HepG2 (cell line): Measurements from ENCODE around the gene CDK9. TPM values are rescaled to one million over a fixed set of nuclear protein-coding genes. Genes with fewer than 3 reads are reported as not detected.

Experiments
- CBX1 ChIP-seq: IDR thresholded peaks from one replicate; pipeline ENCODE4 v1.6.1; 2016; ENCODE audit warnings: antibody characterized with exemption, low read depth
- CENPX ChIP-seq: sonication (generic); formaldehyde crosslinking; IDR thresholded peaks from 2 replicates; pipeline ENCODE4 v1.9.0; 2021; ENCODE audit warnings: mild to moderate bottlenecking, missing genetic modification reagents, moderate library complexity
- GABPB1 ChIP-seq: IDR thresholded peaks from 2 replicates; pipeline ENCODE4 v1.6.1; 2016; ENCODE audit warnings: mild to moderate bottlenecking, missing genetic modification reagents, moderate library complexity, missing compliant biosample characterization
- GRHL1 ChIP-seq: sonication (generic); formaldehyde crosslinking; conservative IDR thresholded peaks from 2 replicates; pipeline ENCODE4 v1.8.0; 2022; ENCODE audit warnings: missing genetic modification reagents
- HDAC1 ChIP-seq: sonication (generic); formaldehyde crosslinking; IDR thresholded peaks from 2 replicates; pipeline ENCODE4 v1.5.1; 2020; ENCODE audit warnings: mild to moderate bottlenecking, missing genetic modification reagents
- IRF2 ChIP-seq: IDR thresholded peaks from 2 replicates; pipeline ENCODE4 v1.6.1; 2018; ENCODE audit warnings: missing genetic modification reagents, missing compliant biosample characterization
- MEIS1 ChIP-seq: sonication (generic); formaldehyde crosslinking; IDR thresholded peaks from 2 replicates; pipeline ENCODE4 v1.9.0; 2021; ENCODE audit warnings: mild to moderate bottlenecking, missing genetic modification reagents, moderate library complexity, borderline replicate concordance
- MXI1 ChIP-seq: IDR thresholded peaks from 3 replicates; pipeline ENCODE4 v1.6.1; 2012; ENCODE audit warnings: low read depth, low read length, inconsistent platforms, borderline replicate concordance
- PATZ1 ChIP-seq: sonication (generic); formaldehyde crosslinking; IDR thresholded peaks from 2 replicates; pipeline ENCODE4 v1.4.0; 2020; ENCODE audit warnings: missing genetic modification reagents
- POGZ ChIP-seq: sonication (generic); formaldehyde crosslinking; IDR thresholded peaks from 2 replicates; pipeline ENCODE4 v1.4.0; 2020; ENCODE audit warnings: mild to moderate bottlenecking, missing genetic modification reagents
- POLR2AphosphoS5 ChIP-seq: IDR thresholded peaks from 2 replicates; pipeline ENCODE4 v1.6.1; 2012; ENCODE audit warnings: low read depth, low read length
- SAFB2 ChIP-seq: sonication (generic); formaldehyde crosslinking; IDR thresholded peaks from 2 replicates; pipeline ENCODE4 v1.5.1; 2020; ENCODE audit warnings: missing genetic modification reagents, low read depth, mild to moderate bottlenecking, borderline replicate concordance
- XBP1 ChIP-seq: sonication (generic); formaldehyde crosslinking; IDR thresholded peaks from 2 replicates; pipeline ENCODE4 v1.5.0; 2020; ENCODE audit warnings: missing genetic modification reagents
- XRCC5 ChIP-seq: fragments of 200-400 bp; formaldehyde crosslinking; optimal IDR thresholded peaks from 2 replicates; pipeline ENCODE3; 2017; ENCODE audit warnings: mild to moderate bottlenecking, low read length
- ZBTB7B ChIP-seq: sonication (generic); formaldehyde crosslinking; IDR thresholded peaks from 2 replicates; pipeline ENCODE4 v1.4.0; 2020; ENCODE audit warnings: missing genetic modification reagents
- ZFP36L2 ChIP-seq: sonication (generic); formaldehyde crosslinking; IDR thresholded peaks from 2 replicates; pipeline ENCODE4 v1.4.0; 2020; ENCODE audit warnings: missing genetic modification reagents
- ZFY ChIP-seq: sonication (generic); formaldehyde crosslinking; IDR thresholded peaks from 2 replicates; pipeline ENCODE4 v1.4.0; 2020; ENCODE audit warnings: missing genetic modification reagents
- ZKSCAN1 ChIP-seq: fragments of 150-350 bp; IDR thresholded peaks from 2 replicates; pipeline ENCODE4 v1.6.1; 2014; ENCODE audit warnings: low read length
- ZNF24 ChIP-seq: fragments of 450-650 bp; IDR thresholded peaks from 2 replicates; pipeline ENCODE4 v1.6.1; 2017; ENCODE audit warnings: antibody characterized with exemption, mild to moderate bottlenecking
- ZNF3 ChIP-seq: IDR thresholded peaks from 2 replicates; pipeline ENCODE4 v1.7.0; 2017; ENCODE audit warnings: inconsistent platforms
- ZNF343 ChIP-seq: sonication (generic); formaldehyde crosslinking; IDR thresholded peaks from 2 replicates; pipeline ENCODE4 v1.4.0; 2020; ENCODE audit warnings: mild to moderate bottlenecking, missing genetic modification reagents
- ZNF530 ChIP-seq: sonication (generic); formaldehyde crosslinking; IDR thresholded peaks from 2 replicates; pipeline ENCODE4 v1.5.0; 2020; ENCODE audit warnings: low read depth, mild to moderate bottlenecking, missing genetic modification reagents
- ZNF546 ChIP-seq: sonication (generic); formaldehyde crosslinking; conservative IDR thresholded peaks from 2 replicates; pipeline ENCODE4 v1.8.1; 2023; ENCODE audit warnings: mild to moderate bottlenecking, missing genetic modification reagents
- ZNF703 ChIP-seq: sonication (generic); formaldehyde crosslinking; IDR thresholded peaks from 2 replicates; pipeline ENCODE4 v1.5.1; 2020; ENCODE audit warnings: missing genetic modification reagents, mild to moderate bottlenecking, moderate library complexity, borderline replicate concordance
- ZNF777 ChIP-seq: sonication (generic); formaldehyde crosslinking; IDR thresholded peaks from 2 replicates; pipeline ENCODE4 v1.4.0; 2020; ENCODE audit warnings: missing genetic modification reagents
- ZNF841 ChIP-seq: sonication (generic); formaldehyde crosslinking; IDR thresholded peaks from 2 replicates; pipeline ENCODE4 v1.8.1; 2023; ENCODE audit warnings: missing genetic modification reagents, borderline replicate concordance
- ZSCAN31 ChIP-seq: sonication (generic); formaldehyde crosslinking; IDR thresholded peaks from 2 replicates; pipeline ENCODE4 v1.5.0; 2020; ENCODE audit warnings: low read depth, mild to moderate bottlenecking, missing genetic modification reagents
- ZZZ3 ChIP-seq: sonication (generic); formaldehyde crosslinking; IDR thresholded peaks from 2 replicates; pipeline ENCODE4 v1.4.0; 2020; ENCODE audit warnings: missing genetic modification reagents, mild to moderate bottlenecking, borderline replicate concordance
- polyA plus RNA-seq, 8 experiments: library from polyadenylated mRNA; depleted of rRNA in 3 of 8; stranded (reverse) in 7 of 8; unstranded in 1 of 8; fragments of >200 nt; fragmentation: Illumina TruSeq in 4 of 8; extraction: Trizol in 4 of 8; gene quantifications; 2 replicates each; pipeline versions ENCODE4 v1.2.1 to v1.2.3, GENCODE V29; 2011 to 2016; ENCODE audit warnings: low read depth in 4 of 8, missing spikeins in 1 of 8, mixed read lengths in 1 of 8; ENCODE audit not compliant: insufficient read depth in 1 of 8
- total RNA-seq, 5 experiments: library from RNA; depleted of rRNA; stranded (reverse); fragments of >200 nt; fragmentation: Illumina TruSeq; extraction: Trizol; gene quantifications; 2 replicates each; pipeline ENCODE4 v1.2.3, GENCODE V29; 2016; ENCODE audit warnings: low read depth in 1 of 5

The CDK9 gene
- total and polyA plus RNA-seq, 2 of the 13 experiments (the other 11 are each of a cell fraction or from before 2014, with no cell fraction given) = 16.8 to 21.5 TPM

GRCh38 chr9:127828262-127829031 lies 42.6 kb downstream of the CDK9 start (continued):
- TF ChIP-seq ZNF703 (CRISPR knock-in tag) (no peak), ZNF546 (0 out of 2 replicates have a peak, but pooled peaks have one; percentile 24), XRCC5 (peak; percentile 86), GRHL1 (no peak), GABPB1 (CRISPR knock-in tag) (peak; percentile 86), POLR2AphosphoS5 (peak; percentile 68; the same call in 1 of the 2 replicates), CENPX (CRISPR knock-in tag) (no peak), ZNF343 (CRISPR knock-in tag) (no peak), XBP1 (CRISPR knock-in tag) (no peak), HDAC1 (no peak; the same call in none of the 2 replicates), MXI1 (peak; percentile 40; the same call in 1 of the 3 replicates), POGZ (0 out of 2 replicates have a peak, but pooled peaks have one; percentile 22), ZSCAN31 (CRISPR knock-in tag) (no peak), ZNF3 (no peak), ZFY (peak; percentile 69; the same call in 1 of the 2 replicates), ZKSCAN1 (no peak), PATZ1 (CRISPR knock-in tag) (peak; percentile 58), ZBTB7B (CRISPR knock-in tag) (peak; percentile 66; the same call in 1 of the 2 replicates), ZFP36L2 (CRISPR knock-in tag) (no peak), MEIS1 (CRISPR knock-in tag) (no peak), CBX1 (no peak), ZZZ3 (CRISPR knock-in tag) (no peak), ZNF841 (CRISPR knock-in tag) (no peak), IRF2 (CRISPR knock-in tag) (no peak), SAFB2 (peak; percentile 46; the same call in 1 of the 2 replicates), ZNF777 (CRISPR knock-in tag) (peak; percentile 60; the same call in 1 of the 2 replicates), ZNF530 (CRISPR knock-in tag) (no peak), ZNF24 (no peak)
